OCI-LY3 (cell line): ENCODE results near the gene NARS2.
"Not testable (repeated sequence)": the region's sequence is repeated elsewhere in the genome, so short reads cannot be mapped to it uniquely, and the experiment has no call there.

Source experiments
- H2AFZ ChIP-seq: fragments of 200-600, 300-600 bp; shearing (Covaris generic); 2 replicates; pipeline ENCODE4 v1.6.0; 2014; ENCODE audit warnings: antibody characterized with exemption, low read depth, low read length
- H3K27ac ChIP-seq: fragments of 200-600, 300-600 bp; sonication (generic); 2 replicates; pipeline ENCODE4 v1.5.1; 2014; ENCODE audit warnings: mild to moderate bottlenecking, low read length, moderate library complexity, mixed read lengths
- H3K27me3 ChIP-seq: fragments of 200-600, 300-600 bp; sonication (generic); 2 replicates; pipeline ENCODE4 v1.6.1; 2014; ENCODE audit warnings: low read depth, low read length, mixed read lengths
- H3K36me3 ChIP-seq: fragments of 200-600, 300-600 bp; sonication (generic); replicated peaks from 2 replicates; pipeline ENCODE3; 2014; ENCODE audit warnings: low read depth, low read length, mixed read lengths
- H3K4me1 ChIP-seq: fragments of 300-600, 200-600 bp; sonication (generic); 2 replicates; pipeline ENCODE4 v1.6.1; 2014; ENCODE audit warnings: low read length, mixed read lengths
- H3K4me2 ChIP-seq: fragments of 200-600, 300-600 bp; sonication (generic); 2 replicates; pipeline ENCODE4 v1.6.1; 2014; ENCODE audit warnings: low read length, mixed read lengths
- H3K4me3 ChIP-seq: fragments of 300-600, 200-600 bp; sonication (generic); 2 replicates; pipeline ENCODE4 v1.5.1; 2014; ENCODE audit warnings: antibody characterized with exemption, mild to moderate bottlenecking, low read length, moderate library complexity
- H3K79me2 ChIP-seq: fragments of 300-600, 200-600 bp; shearing (Covaris generic); 2 replicates; pipeline ENCODE4 v1.6.1; 2014; ENCODE audit warnings: mild to moderate bottlenecking, low read length, mixed read lengths
- H3K9ac ChIP-seq: fragments of 300-600, 200-600 bp; shearing (Covaris generic); 2 replicates; pipeline ENCODE4 v1.6.0; 2014; ENCODE audit warnings: mild to moderate bottlenecking, low read length, moderate library complexity
- H3K9me3 ChIP-seq: fragments of 200-600, 300-600 bp; shearing (Covaris generic); 2 replicates; pipeline ENCODE4 v1.6.1; 2014; ENCODE audit warnings: low read length, mixed read lengths; ENCODE audit not compliant: insufficient read depth
- H4K20me1 ChIP-seq: fragments of 200-600, 300-600 bp; sonication (generic); 2 replicates; pipeline ENCODE4 v1.6.1; 2016; ENCODE audit warnings: low read length, mixed read lengths; ENCODE audit not compliant: insufficient read depth
- CTCF ChIP-seq: fragments of 200-600, 300-600 bp; sonication (generic); IDR thresholded peaks from 2 replicates; pipeline ENCODE4 v1.5.1; 2014; ENCODE audit warnings: antibody characterized with exemption, low read length, low read depth
- EZH2phosphoT487 ChIP-seq: fragments of 200-600 bp; shearing (Covaris generic); IDR thresholded peaks from 2 replicates; pipeline ENCODE4 v1.6.1; 2018; ENCODE audit warnings: antibody characterized with exemption, mixed run types, low read depth

NARS2 gene

GRCh38 chr11:78606667-78607066 is 32.0 kb upstream of the NARS2 start:
- no peak overlapping the region for H3K4me2 ChIP-seq
- no peak overlapping the region for H3K27ac ChIP-seq
- TF ChIP-seq EZH2phosphoT487 = no peak
- TF ChIP-seq CTCF = no peak
- H2AFZ ChIP-seq = 0 out of 2 replicates have a peak overlapping the region, but pooled peaks have one; percentile 5
- no peak overlapping the region for H3K9ac ChIP-seq
- H3K79me2 ChIP-seq = no peaks in the 10 kb centered on the region
- no peak overlapping the region for H3K4me3 ChIP-seq
- H4K20me1 ChIP-seq = no peaks in the 10 kb centered on the region
- no peaks in the 10 kb centered on the region for H3K36me3 ChIP-seq
- no peaks in the 10 kb centered on the region for H3K4me1 ChIP-seq
- H3K9me3 ChIP-seq = no peaks in the 10 kb centered on the region
- H3K27me3 ChIP-seq = peaks cover 12% of the 10 kb centered on the region

- Histone ChIP-seq H3K4me2 (no peak overlapping the region), H3K4me3 (no peak overlapping the region)
These were observed 30.6 kb upstream of the NARS2 start for GRCh38 chr11:78605296-78605695.

DNA sequence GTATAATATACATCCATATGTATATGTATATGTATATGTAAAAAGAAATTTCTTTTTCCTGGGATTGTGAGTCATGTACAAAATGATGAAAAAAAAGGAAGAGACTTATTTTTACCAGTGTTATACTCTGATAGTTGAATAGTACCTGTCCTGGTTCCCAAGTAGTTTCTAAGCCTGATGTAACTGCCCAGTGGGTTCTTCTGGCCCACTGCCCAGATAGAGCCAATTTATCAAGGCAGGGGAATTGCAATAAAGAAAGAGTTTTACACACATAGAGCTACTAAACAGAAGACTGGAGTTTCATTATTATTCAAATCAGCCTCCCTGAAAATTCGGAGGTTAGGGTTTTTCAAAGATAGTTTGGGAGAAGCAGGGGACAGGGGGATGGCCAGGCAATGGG is 29.1 kb upstream of the NARS2 start:
- Histone ChIP-seq H3K27me3 (peaks cover 12% of the 10 kb centered on the region), H3K4me1 (no peaks in the 10 kb centered on the region), H3K36me3 (no peaks in the 10 kb centered on the region), H3K9me3 (no peaks in the 10 kb centered on the region), H3K4me2 (no peak overlapping the region), H3K9ac (no peak overlapping the region), H3K79me2 (no peaks in the 10 kb centered on the region), H3K4me3 (no peak overlapping the region), H2AFZ (no peak overlapping the region), H4K20me1 (no peaks in the 10 kb centered on the region), H3K27ac (no peak overlapping the region)
- TF ChIP-seq CTCF = no peak
- TF ChIP-seq EZH2phosphoT487 = no peak

More at GRCh38 chr11:78605296-78605695, 30.6 kb upstream of the NARS2 start:
- Histone ChIP-seq H3K9ac (no peak overlapping the region), H3K4me1 (no peaks in the 10 kb centered on the region), H2AFZ (no peak overlapping the region), H3K36me3 (no peaks in the 10 kb centered on the region), H3K9me3 (no peaks in the 10 kb centered on the region), H3K27ac (no peak overlapping the region), H4K20me1 (no peaks in the 10 kb centered on the region), H3K79me2 (no peaks in the 10 kb centered on the region), H3K27me3 (peaks cover 12% of the 10 kb centered on the region)
- no peak for TF ChIP-seq CTCF
- TF ChIP-seq EZH2phosphoT487 = no peak

GRCh38 chr11:78602771-78603170 is 28.1 kb upstream of the NARS2 start:
- H3K36me3 ChIP-seq, H3K9me3 ChIP-seq, H4K20me1 ChIP-seq, H3K27ac ChIP-seq, H2AFZ ChIP-seq, H3K4me3 ChIP-seq, H3K9ac ChIP-seq, H3K79me2 ChIP-seq, H3K4me1 ChIP-seq, H3K4me2 ChIP-seq: not testable (repeated sequence)
- peaks cover 12% of the 10 kb centered on the region for H3K27me3 ChIP-seq

GRCh38 chr11:78601066-78601465 is 26.4 kb upstream of the NARS2 start:
- H3K4me1 ChIP-seq, H3K79me2 ChIP-seq, H4K20me1 ChIP-seq, H2AFZ ChIP-seq, H3K9me3 ChIP-seq, H3K27ac ChIP-seq, H3K4me2 ChIP-seq, H3K9ac ChIP-seq, H3K36me3 ChIP-seq, H3K4me3 ChIP-seq, H3K27me3 ChIP-seq: not testable (repeated sequence)

DNA sequence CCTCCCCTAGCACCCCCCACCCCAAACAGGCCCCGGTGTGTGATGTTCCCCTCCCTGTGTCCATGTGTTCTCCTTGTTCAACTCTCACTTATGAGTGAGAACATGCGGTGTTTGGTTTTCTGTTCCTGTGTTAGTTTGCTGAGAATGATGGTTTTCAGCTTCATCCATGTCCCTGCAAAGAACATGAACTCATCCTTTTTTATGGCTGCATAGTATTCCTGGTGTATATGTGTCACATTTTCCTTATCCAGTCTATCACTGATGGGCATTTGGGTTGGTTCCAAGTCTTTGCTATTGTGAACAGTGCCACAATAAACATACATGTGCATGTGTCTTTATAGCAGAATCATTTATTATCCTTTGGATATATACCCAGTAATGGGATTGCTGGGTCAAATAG is 22.9 kb upstream of the NARS2 start:
- H3K36me3 ChIP-seq, H3K4me1 ChIP-seq, H3K27ac ChIP-seq, H3K4me2 ChIP-seq, H4K20me1 ChIP-seq, H2AFZ ChIP-seq, H3K9me3 ChIP-seq, H3K4me3 ChIP-seq, H3K9ac ChIP-seq, H3K79me2 ChIP-seq: not testable (repeated sequence)
- peaks cover 23% of the 10 kb centered on the region for H3K27me3 ChIP-seq
